Chondrocyte (in vitro differentiated cells): ENCODE measurements around the gene LACRT. TPM values are rescaled to one million over a fixed set of nuclear protein-coding genes. Genes with fewer than 3 reads are reported as not detected.

Source experiments
- DNase-seq: peaks from one replicate; pipeline ENCODE4 v3.0.0; 2021; ENCODE audit warnings: mixed read lengths, low spot score
- H3K27ac Mint-ChIP-seq: one replicate; pipeline ENCODE4 v1.8.0; 2021; ENCODE audit warnings: mild to moderate bottlenecking, moderate library complexity, mixed read lengths; ENCODE audit not compliant: unreplicated experiment
- H3K27me3 Mint-ChIP-seq: 2 replicates; pipeline ENCODE4 v1.8.0; 2021; ENCODE audit warnings: low read depth, mixed read lengths
- H3K36me3 Mint-ChIP-seq: 2 replicates; pipeline ENCODE4 v1.8.0; 2021; ENCODE audit warnings: low read depth, mixed read lengths
- H3K4me1 Mint-ChIP-seq: 2 replicates; pipeline ENCODE4 v1.8.0; 2021; ENCODE audit warnings: low read depth, mild to moderate bottlenecking, mixed read lengths
- H3K4me3 Mint-ChIP-seq: one replicate; pipeline ENCODE4 v1.8.0; 2021; ENCODE audit warnings: mild to moderate bottlenecking, moderate library complexity, mixed read lengths; ENCODE audit not compliant: unreplicated experiment
- H3K9me3 Mint-ChIP-seq: 2 replicates; pipeline ENCODE4 v1.8.0; 2021; ENCODE audit warnings: low read depth, mixed read lengths
- total RNA-seq: library from RNA; stranded (reverse); gene quantifications from 3 replicates; pipeline ENCODE4 v1.2.1, GENCODE V29; 2021
- TF ChIP-seq, protein P1 (sequence below): fragments of 200-600 bp; sonication (generic); IDR thresholded peaks from 2 replicates; pipeline ENCODE4 v1.5.0; 2021; ENCODE audit warnings: antibody characterized with exemption, mild to moderate bottlenecking, moderate library complexity

Gene LACRT
- total RNA-seq, 1 donor from 2014 or later = not detected

- no peak for DNase-seq
- Mint-ChIP-seq H3K4me3 (peak overlapping the region; percentile 38), H3K27me3 (peaks cover 74% of the 10 kb centered on the region), H3K9me3 (no peaks in the 10 kb centered on the region), H3K4me1 (peaks cover 16% of the 10 kb centered on the region), H3K27ac (no peak overlapping the region), H3K36me3 (no peaks in the 10 kb centered on the region)
- TF ChIP-seq, protein P1, sequence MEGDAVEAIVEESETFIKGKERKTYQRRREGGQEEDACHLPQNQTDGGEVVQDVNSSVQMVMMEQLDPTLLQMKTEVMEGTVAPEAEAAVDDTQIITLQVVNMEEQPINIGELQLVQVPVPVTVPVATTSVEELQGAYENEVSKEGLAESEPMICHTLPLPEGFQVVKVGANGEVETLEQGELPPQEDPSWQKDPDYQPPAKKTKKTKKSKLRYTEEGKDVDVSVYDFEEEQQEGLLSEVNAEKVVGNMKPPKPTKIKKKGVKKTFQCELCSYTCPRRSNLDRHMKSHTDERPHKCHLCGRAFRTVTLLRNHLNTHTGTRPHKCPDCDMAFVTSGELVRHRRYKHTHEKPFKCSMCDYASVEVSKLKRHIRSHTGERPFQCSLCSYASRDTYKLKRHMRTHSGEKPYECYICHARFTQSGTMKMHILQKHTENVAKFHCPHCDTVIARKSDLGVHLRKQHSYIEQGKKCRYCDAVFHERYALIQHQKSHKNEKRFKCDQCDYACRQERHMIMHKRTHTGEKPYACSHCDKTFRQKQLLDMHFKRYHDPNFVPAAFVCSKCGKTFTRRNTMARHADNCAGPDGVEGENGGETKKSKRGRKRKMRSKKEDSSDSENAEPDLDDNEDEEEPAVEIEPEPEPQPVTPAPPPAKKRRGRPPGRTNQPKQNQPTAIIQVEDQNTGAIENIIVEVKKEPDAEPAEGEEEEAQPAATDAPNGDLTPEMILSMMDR = no peak
Measured at GRCh38 chr12:54588890-54589267, 45.8 kb downstream of the LACRT start.

DNA sequence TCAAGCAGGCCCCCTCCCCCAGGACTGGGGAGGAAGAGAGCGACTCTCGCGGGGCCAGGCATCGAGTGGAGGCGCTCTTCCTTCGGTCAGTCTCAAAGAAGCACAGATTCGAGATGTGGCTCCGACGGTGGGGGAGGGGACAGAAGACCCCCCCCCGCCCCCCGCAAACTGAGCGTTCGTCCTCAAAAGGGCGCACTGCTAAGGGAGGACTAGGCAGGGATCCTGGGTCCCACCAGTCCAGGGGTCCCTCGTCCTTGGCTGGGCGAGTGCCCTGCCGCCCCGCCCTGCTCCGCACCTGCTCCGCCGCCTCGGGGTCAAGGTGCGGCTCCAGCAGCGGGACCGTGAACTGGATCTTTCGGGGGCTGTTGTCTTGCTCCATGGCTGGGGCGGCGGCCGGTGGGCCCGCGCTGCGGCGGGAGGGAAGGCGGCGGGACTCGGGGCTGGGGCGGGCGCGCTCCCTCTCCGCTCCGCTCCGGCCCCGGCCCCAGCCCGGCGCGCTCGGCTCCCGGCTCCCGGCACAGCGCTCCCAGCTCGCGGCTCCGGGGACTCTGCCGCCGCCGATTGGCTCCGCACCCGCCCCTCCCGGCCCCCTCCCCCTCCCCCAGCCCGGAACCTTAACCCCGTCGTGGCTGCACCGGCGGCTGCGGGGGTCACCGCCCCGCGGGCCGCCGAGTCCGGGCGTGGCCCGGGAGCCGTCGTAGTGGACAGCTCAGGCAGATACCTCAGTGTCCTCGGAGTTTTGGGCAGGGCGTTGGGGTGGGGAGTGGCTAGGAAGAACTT, 46.4 kb downstream of the LACRT start, which contains the start of gene PPP1R1A:
TSS of gene PPP1R1A (minus strand) at position 550 of the 780 bp plus-strand sequence. CDS start at position 379, 171 bp downstream.
- H3K27me3 Mint-ChIP-seq = peaks cover 73% of the 10 kb centered on the region
- H3K4me1 Mint-ChIP-seq = peaks cover 16% of the 10 kb centered on the region
- DNase-seq = no peak
- no peaks in the 10 kb centered on the region for H3K9me3 Mint-ChIP-seq
- no peak within 1 kb of the TSS for H3K27ac Mint-ChIP-seq
- TF ChIP-seq, protein P1 = no peak
- H3K36me3 Mint-ChIP-seq = no peaks in the 10 kb centered on the region
- H3K4me3 Mint-ChIP-seq = peak within 1 kb of the TSS; percentile 44

GRCh38 chr12:54587315-54587873, 47.3 kb downstream of the LACRT start:
- H3K4me3 Mint-ChIP-seq = peak overlapping the region; percentile 17
- no peaks in the 10 kb centered on the region for H3K36me3 Mint-ChIP-seq
- H3K9me3 Mint-ChIP-seq = no peaks in the 10 kb centered on the region
- DNase-seq = no peak
- H3K4me1 Mint-ChIP-seq = peaks cover 16% of the 10 kb centered on the region
- H3K27me3 Mint-ChIP-seq = peaks cover 78% of the 10 kb centered on the region
- H3K27ac Mint-ChIP-seq = no peak overlapping the region
- TF ChIP-seq, protein P1 = no peak

- Mint-ChIP-seq H3K27ac (no peak overlapping the region), H3K4me3 (no peak overlapping the region), H3K9me3 (no peaks in the 10 kb centered on the region), H3K4me1 (peaks cover 16% of the 10 kb centered on the region), H3K27me3 (peaks cover 72% of the 10 kb centered on the region), H3K36me3 (no peaks in the 10 kb centered on the region)
- TF ChIP-seq, protein P1 = no peak
- DNase-seq = no peak
Measured at GRCh38 chr12:54586620-54587019, 48.1 kb downstream of the LACRT start.

- no peak for DNase-seq
- Mint-ChIP-seq H3K4me3 (no peak overlapping the region), H3K27ac (no peak overlapping the region), H3K27me3 (peaks cover 59% of the 10 kb centered on the region), H3K36me3 (no peaks in the 10 kb centered on the region), H3K4me1 (peaks cover 16% of the 10 kb centered on the region), H3K9me3 (no peaks in the 10 kb centered on the region)
- TF ChIP-seq, protein P1 = no peak
Measured at GRCh38 chr12:54585243-54585642, 49.5 kb downstream of the LACRT start.
